Keratinocyte (primary cell): Measurements from ENCODE around the gene ADGRA1. TPM values are rescaled to one million over a fixed set of nuclear protein-coding genes. Genes with fewer than 3 reads are reported as not detected.

Source experiments
- DNase-seq: peaks from one replicate; pipeline ENCODE4 v3.0.0-alpha.2; 2011; ENCODE audit warnings: low read depth, missing footprints, low spot score
- FAIRE-seq: peaks from 2 replicates; lab custom pipeline; 2011; peaks lifted over from hg19 to GRCh38; lab: Jason Lieb, UNC
- H2AFZ ChIP-seq: 2 replicates; pipeline ENCODE4 v1.6.0; 2012; ENCODE audit warnings: low read length, control low read depth, inconsistent platforms; ENCODE audit not compliant: control insufficient read depth
- H3K27ac ChIP-seq: 2 replicates; pipeline ENCODE4 v1.5.1; 2011; ENCODE audit warnings: low read length; ENCODE audit not compliant: control insufficient read depth, insufficient read depth
- H3K27me3 ChIP-seq: 3 replicates; pipeline ENCODE4 v1.6.0; 2011; ENCODE audit warnings: low read length; ENCODE audit not compliant: control insufficient read depth, insufficient read depth; ENCODE audit errors: extremely low read depth
- H3K36me3 ChIP-seq, 2 experiments: 2 replicates in 1 of 2; 3 replicates in 1 of 2; pipeline ENCODE4 v1.5.1; 2011; ENCODE audit warnings: low read length in 2 of 2, mild to moderate bottlenecking in 1 of 2; ENCODE audit not compliant: control insufficient read depth in 2 of 2, insufficient read depth in 2 of 2; ENCODE audit errors: extremely low read depth in 1 of 2
- H3K4me1 ChIP-seq: 3 replicates; pipeline ENCODE4 v1.5.1; 2011; ENCODE audit warnings: low read length; ENCODE audit not compliant: control insufficient read depth, insufficient read depth; ENCODE audit errors: extremely low read depth
- H3K4me2 ChIP-seq: 3 replicates; pipeline ENCODE4 v1.6.0; 2011; ENCODE audit warnings: low read depth, low read length; ENCODE audit not compliant: control insufficient read depth, insufficient read depth; ENCODE audit errors: extremely low read depth
- H3K4me3 ChIP-seq, 3 experiments: fragments of 200-600 bp in 1 of 3; sonication (generic) in 1 of 3; 2 replicates in 2 of 3; 3 replicates in 1 of 3; pipeline ENCODE4 v1.5.1; 2011 to 2016; ENCODE audit warnings: low read length in 3 of 3, mild to moderate bottlenecking in 3 of 3, control low read depth in 2 of 3, inconsistent platforms in 1 of 3, low read depth in 1 of 3, mixed read lengths in 1 of 3, mixed run types in 1 of 3, moderate library complexity in 1 of 3; ENCODE audit not compliant: control insufficient read depth in 2 of 3, insufficient read depth in 2 of 3; ENCODE audit errors: extremely low read depth in 1 of 3
- H3K79me2 ChIP-seq: 2 replicates; pipeline ENCODE4 v1.6.0; 2012; ENCODE audit warnings: low read length; ENCODE audit not compliant: control insufficient read depth, insufficient read depth
- H3K9ac ChIP-seq: 3 replicates; pipeline ENCODE4 v1.6.0; 2011; ENCODE audit warnings: low read length; ENCODE audit not compliant: control insufficient read depth, insufficient read depth; ENCODE audit errors: extremely low read depth
- H3K9me1 ChIP-seq: 3 replicates; pipeline ENCODE4 v1.6.0; 2011; ENCODE audit warnings: low read length; ENCODE audit not compliant: control insufficient read depth, insufficient read depth; ENCODE audit errors: extremely low read depth
- H3K9me3 ChIP-seq: 2 replicates; pipeline ENCODE4 v1.5.1; 2012; ENCODE audit warnings: low read depth, low read length; ENCODE audit not compliant: control insufficient read depth
- H4K20me1 ChIP-seq: 3 replicates; pipeline ENCODE4 v1.6.0; 2011; ENCODE audit warnings: low read length; ENCODE audit not compliant: control insufficient read depth, insufficient read depth; ENCODE audit errors: extremely low read depth
- EZH2 ChIP-seq: IDR thresholded peaks from one replicate; pipeline ENCODE4 v1.6.1; 2012; ENCODE audit warnings: inconsistent platforms, mild to moderate bottlenecking, low read length, moderate library complexity
- dilution Hi-C: fragments of 300-500 bp; cut with MboI; formaldehyde crosslinking; loops from one replicate; pipeline ENCODE4 v1.7.0; 2020; ENCODE audit warnings: low sequenced_read_pairs; ENCODE audit not compliant: extremely low pct_ligation_motif_present
- polyA plus RNA-seq, 5 experiments: library from polyadenylated mRNA; depleted of rRNA in 3 of 5; stranded (reverse) in 3 of 5; stranded (forward) in 1 of 5; unstranded in 1 of 5; fragments of >200 nt; gene quantifications; 1 replicate in 1 of 5; 2 replicates in 3 of 5; 3 replicates in 1 of 5; pipeline versions ENCODE4 v1.2.1 to v1.2.3, GENCODE V29; 2011 to 2012; ENCODE audit warnings: missing spikeins in 2 of 5, low read depth in 1 of 5, low replicate concordance in 1 of 5
- TF ChIP-seq, protein P1 (sequence below), 3 experiments: IDR thresholded peaks in 1 of 3; conservative IDR thresholded peaks in 1 of 3; optimal IDR thresholded peaks in 1 of 3; 2 replicates in 2 of 3; 3 replicates in 1 of 3; pipeline versions ENCODE3 to v1.5.1; 2011; ENCODE audit warnings: low read length in 3 of 3, mild to moderate bottlenecking in 3 of 3, moderate library complexity in 2 of 3, control low read depth in 1 of 3, inconsistent platforms in 1 of 3; ENCODE audit not compliant: insufficient read depth in 2 of 3; ENCODE audit errors: extremely low read depth in 1 of 3

Gene ADGRA1
- polyA plus RNA-seq, 1 donor (not counting 4 experiments of a cell fraction or from before 2014, with no cell fraction given), result not detected

DNA sequence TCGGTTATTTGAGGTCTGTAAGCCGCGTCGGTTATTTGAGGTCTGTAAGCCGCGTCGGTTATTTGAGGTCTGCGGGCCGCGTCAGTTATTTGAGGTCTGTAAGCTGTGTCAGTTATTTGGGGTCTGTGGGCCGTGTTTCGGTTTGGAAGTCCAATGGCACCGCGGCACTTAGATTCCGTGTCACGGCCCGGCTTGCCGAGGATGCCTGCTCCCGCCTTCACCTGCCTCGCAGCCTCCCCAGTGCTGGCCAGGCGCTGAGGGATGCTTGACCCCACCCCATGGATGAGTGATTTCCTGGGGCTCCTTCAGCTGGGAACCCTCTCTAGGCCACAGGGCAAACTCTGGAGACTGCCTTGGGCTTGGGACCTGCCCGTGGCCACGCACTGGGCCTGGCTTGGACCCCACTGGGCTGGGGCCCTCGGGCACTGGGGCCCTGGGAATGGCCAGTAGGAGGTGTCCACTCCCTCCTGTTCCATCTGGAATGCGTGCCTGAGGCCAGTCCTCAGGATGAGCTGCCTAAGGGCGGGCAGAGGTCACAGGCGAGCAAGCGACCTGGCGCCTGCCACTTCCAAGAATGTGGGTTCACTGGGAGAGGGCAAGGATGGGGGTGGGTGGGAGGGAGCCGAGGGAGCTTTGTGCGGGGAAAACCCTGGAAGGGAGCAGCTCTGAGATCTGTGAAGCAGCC, 25.6 kb downstream of the ADGRA1 start:
- no peaks in the 10 kb centered on the region for H3K9me1 ChIP-seq
- no peaks in the 10 kb centered on the region for H3K4me1 ChIP-seq
- H3K4me3 ChIP-seq, result no peak overlapping the region
- no peak overlapping the region for H3K27ac ChIP-seq
- no peak overlapping the region for H3K9ac ChIP-seq
- no peak for DNase-seq
- H3K9me3 ChIP-seq, result peaks cover 4% of the 10 kb centered on the region
- FAIRE-seq, result no peak
- no peaks in the 10 kb centered on the region for H3K79me2 ChIP-seq
- dilution Hi-C loops, result no loop called here
- no peak overlapping the region for H3K4me2 ChIP-seq
- no peak overlapping the region for H2AFZ ChIP-seq
- TF ChIP-seq, protein P1, sequence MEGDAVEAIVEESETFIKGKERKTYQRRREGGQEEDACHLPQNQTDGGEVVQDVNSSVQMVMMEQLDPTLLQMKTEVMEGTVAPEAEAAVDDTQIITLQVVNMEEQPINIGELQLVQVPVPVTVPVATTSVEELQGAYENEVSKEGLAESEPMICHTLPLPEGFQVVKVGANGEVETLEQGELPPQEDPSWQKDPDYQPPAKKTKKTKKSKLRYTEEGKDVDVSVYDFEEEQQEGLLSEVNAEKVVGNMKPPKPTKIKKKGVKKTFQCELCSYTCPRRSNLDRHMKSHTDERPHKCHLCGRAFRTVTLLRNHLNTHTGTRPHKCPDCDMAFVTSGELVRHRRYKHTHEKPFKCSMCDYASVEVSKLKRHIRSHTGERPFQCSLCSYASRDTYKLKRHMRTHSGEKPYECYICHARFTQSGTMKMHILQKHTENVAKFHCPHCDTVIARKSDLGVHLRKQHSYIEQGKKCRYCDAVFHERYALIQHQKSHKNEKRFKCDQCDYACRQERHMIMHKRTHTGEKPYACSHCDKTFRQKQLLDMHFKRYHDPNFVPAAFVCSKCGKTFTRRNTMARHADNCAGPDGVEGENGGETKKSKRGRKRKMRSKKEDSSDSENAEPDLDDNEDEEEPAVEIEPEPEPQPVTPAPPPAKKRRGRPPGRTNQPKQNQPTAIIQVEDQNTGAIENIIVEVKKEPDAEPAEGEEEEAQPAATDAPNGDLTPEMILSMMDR (optimal IDR thresholded peaks at IDR 0.05 in 1 of 3, IDR thresholded peaks at IDR 0.05 in 1 of 3, conservative IDR thresholded peaks at IDR 0.05 in 1 of 3; ENCODE audit: extremely low read depth in 1 of 3, insufficient read depth in 2 of 3, low read length in 3 of 3), result no peak
- TF ChIP-seq EZH2, result no peak
- no peaks in the 10 kb centered on the region for H3K36me3 ChIP-seq
- H3K27me3 ChIP-seq, result no peaks in the 10 kb centered on the region
- no peaks in the 10 kb centered on the region for H4K20me1 ChIP-seq

DNA sequence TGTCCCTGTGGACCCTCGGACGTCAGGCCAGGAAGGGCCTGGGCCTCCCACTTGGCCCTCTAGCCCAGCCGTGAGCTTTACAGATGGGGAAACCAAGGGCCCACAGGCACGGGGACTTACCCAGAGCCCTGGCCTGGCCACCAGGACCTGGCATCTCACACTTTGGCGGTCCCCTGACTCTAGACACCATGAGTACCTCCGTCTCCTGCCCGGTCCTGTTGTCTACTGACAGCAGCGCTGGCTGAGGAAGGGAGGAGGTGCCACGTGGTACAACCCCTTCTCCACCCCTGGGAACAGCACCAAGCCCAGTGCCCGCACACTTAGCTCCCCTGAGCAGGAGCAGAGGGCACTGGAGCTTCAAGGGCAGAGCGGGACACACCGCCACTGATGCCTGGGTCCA, 26.1 kb downstream of the ADGRA1 start:
- DNase-seq (no peak), FAIRE-seq (no peak)
- Histone ChIP-seq H3K36me3 (no peaks in the 10 kb centered on the region), H3K4me3 (no peak overlapping the region), H3K79me2 (no peaks in the 10 kb centered on the region), H3K4me1 (no peaks in the 10 kb centered on the region), H4K20me1 (no peaks in the 10 kb centered on the region), H2AFZ (no peak overlapping the region), H3K4me2 (no peak overlapping the region), H3K9me1 (no peaks in the 10 kb centered on the region), H3K27ac (no peak overlapping the region), H3K9me3 (peaks cover 5% of the 10 kb centered on the region), H3K27me3 (no peaks in the 10 kb centered on the region), H3K9ac (no peak overlapping the region)
- TF ChIP-seq, protein P1 (optimal IDR thresholded peaks at IDR 0.05 in 1 of 3, IDR thresholded peaks at IDR 0.05 in 1 of 3, conservative IDR thresholded peaks at IDR 0.05 in 1 of 3; ENCODE audit: extremely low read depth in 1 of 3, insufficient read depth in 2 of 3, low read length in 3 of 3), result no peak
- no peak for TF ChIP-seq EZH2
- dilution Hi-C loops, result no loop called here
